Activated CD4-positive, alpha-beta T cell treated with anti-CD3 and anti-CD28 coated beads for 48 hours (primary cell): ENCODE measurements around the gene MYBPH.

Source experiments
- DNase-seq: peaks from one replicate; pipeline ENCODE4 v3.0.0-alpha.2; 2020

The MYBPH gene

DNA sequence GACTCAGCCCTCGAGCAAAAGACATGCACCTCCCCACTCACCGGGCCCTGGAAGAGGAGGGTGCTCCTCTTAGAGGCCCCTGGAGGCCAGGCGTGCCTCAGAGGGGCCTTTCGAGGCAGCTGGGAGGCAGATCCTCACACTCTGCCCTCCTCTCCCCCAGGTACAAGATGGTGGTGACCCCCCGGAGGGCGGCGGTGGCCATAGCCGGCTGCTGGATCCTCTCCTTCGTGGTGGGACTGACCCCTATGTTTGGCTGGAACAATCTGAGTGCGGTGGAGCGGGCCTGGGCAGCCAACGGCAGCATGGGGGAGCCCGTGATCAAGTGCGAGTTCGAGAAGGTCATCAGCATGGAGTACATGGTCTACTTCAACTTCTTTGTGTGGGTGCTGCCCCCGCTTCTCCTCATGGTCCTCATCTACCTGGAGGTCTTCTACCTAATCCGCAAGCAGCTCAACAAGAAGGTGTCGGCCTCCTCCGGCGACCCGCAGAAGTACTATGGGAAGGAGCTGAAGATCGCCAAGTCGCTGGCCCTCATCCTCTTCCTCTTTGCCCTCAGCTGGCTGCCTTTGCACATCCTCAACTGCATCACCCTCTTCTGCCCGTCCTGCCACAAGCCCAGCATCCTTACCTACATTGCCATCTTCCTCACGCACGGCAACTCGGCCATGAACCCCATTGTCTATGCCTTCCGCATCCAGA is 10.4 kb downstream of the MYBPH start:
- no peak for DNase-seq

DNA sequence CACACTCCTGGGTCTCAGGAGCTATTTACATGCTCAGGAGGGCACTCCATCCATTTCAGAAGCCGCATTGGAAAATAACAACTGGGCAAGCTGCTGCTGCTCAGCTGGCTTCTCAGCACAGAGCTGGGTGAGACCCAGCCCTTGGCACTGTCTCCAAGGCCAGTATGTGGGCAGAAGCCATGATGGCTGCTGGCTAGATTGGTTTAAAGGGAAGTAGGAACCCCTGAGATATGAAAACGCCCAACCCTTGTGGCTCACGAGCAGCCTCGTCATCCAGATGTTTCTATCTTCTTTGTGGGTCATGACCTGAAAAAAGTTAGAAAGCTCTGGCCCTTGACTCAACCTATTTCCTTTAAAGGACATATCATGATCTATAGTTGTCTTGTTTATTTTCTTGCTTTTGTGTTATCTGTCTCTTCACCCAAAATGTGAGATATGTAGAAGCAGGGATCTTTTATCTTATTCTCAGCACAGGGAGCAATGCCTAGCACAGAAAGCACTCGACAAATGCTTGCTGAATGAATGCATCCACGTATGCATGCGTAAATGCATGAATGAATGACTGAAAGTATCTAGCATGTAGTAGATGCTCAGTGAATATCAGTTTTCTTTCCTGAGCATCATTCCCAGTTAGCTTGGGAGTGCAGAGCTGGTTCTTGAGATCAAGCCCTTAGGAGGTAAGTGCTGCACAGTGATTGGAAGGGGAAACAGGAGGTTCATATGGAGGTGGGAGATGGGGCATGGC is 11.6 kb downstream of the MYBPH start:
- no peak for DNase-seq

DNA sequence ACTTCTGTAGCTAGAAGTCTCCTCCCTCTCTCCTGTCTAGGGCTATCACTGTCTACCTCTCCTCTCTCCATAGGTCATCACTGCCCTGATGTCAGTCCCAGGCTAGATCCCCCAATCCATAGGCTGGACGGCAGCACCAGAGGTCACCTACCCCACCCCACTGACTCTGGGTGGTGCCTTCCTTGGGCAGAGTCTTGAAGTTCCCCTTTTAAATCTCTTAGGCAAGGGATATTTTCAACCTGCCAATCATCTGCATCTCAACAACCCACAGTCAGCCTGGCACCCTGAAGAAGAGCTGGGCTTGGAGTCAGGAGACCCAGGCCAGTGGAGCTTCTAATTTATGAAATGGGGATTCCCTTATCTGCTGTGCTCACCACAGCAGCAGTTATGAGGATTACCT is 13.2 kb downstream of the MYBPH start:
- no peak for DNase-seq

DNA sequence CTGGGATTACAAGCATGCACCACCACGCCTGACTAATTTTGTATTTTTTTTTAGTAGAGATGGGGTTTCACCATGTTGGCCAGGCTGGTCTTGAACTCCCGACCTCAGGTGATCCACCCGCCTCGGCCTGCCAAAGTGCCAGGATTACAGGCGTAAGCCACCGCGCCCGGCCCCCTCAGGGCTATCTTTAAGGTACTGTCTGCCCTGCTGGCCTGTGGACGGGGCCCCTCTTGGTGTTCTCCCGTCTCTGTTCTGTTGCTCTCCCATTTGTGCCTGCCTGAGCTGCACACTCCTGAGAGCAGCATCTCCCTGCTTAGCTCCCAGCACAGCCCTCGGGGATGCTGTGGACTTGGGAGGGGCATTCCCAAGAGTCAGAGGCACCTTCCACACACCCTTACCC is 13.9 kb downstream of the MYBPH start:
- no peak for DNase-seq

DNA sequence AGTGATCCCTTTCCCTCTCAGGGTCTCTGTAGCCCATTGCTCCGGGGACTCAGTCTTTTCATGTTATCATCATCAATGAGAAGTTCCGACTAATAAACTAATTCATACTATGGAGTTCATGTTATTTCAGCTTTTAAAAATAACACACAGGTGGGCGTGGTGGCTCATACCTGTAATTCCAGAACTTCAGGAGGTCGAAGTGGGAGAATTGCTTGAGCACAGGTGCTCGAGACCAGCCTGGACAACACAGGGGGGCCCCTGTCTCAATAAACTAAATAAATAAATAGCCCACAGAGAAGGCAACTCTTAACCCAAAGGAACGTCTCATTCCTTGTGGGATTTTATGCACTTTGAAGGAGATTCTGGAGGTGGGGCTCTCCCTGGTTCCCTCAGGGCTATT is 14.5 kb downstream of the MYBPH start:
- DNase-seq = no peak

DNA sequence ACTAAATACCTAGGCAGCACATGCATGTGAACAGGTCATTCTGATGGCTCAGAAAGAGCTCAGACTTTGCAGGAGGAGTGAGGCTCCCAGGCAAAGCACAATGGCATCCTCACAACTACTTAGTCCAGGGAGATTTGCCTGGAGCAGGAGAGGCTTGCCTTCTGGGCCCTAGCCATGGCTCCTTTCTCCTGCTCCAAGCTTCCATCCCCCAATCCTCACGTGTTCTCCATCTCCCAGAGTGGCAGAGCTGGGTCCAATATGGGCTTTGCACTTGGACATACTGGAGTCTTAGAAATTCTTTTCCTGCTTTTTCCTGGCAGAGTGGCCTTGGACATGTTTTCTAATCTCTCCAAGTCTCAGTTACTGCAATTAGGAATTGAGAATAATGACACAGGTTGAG is 15.8 kb downstream of the MYBPH start:
- DNase-seq = no peak

DNA sequence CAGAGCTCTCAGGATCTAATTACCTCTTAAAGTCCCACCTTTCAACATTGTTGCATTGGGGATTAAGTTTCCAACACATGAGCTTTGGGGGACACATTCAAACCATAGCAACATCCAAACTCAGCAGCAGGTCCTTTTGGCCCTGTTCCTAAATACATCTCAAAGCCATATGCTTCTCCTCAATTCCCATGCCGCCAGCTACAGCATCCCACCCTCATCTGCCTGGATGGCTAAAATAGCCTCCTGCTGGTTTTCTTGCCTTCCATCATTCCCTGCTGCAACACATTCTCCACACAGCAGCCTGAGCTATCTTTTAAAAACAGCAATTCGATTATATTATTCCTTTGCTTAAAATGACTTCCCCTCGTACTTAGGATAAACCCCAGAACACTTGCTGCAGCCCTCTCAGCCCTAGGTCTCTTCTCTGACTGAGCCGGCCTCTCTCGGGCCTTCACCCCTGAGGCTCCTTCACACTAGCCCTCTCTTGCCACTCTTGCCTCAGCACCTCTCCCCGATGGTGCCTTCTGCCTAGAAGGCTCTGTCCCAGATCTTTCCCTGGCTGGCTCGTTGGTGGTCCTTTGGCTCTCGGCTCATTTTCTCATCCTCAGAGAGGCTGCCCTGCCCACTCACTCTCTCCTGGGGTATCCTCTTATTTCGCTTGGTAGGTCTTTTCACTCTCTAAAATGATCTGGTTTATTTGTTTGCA is 16.5 kb downstream of the MYBPH start:
- no peak for DNase-seq

DNA sequence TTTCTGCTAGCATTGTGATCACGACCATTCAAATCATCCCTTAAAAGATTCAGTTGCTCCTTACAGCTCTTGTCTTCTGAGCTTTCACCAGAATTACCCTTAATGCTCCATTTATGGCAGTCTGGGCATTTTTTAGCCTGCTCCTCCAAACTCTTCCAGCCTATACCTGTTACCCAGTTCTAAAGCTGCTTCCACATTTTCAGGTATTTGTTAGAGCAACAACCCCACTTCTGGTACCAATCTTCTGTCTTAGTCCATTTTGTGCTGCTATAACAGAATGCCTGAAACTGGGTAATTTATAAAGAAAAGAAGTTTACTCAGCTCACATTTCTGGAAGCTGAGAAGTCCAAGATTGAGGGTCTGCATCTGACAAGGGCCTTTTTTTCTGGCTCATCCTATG is 17.2 kb downstream of the MYBPH start:
- no peak for DNase-seq

DNA sequence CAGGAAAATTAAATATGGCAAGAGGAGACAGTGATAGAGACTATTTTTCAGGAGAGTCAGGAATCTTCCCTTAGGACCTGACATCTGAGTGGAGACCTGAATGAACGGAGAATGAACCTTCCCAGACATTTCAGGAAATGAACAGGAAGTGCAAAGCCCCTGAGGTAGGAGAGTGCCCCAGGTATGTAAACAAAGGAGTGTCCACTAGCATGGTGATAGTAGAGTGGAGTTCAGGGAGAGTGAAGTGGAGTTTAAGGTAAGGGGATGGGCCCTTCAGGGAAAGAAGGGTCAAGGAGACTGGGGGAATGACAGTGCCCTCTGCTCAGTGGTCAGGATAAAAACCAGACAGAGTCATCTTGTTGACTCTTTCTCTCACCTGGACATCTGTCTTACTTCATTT is 19.3 kb downstream of the MYBPH start:
- DNase-seq = no peak

DNA sequence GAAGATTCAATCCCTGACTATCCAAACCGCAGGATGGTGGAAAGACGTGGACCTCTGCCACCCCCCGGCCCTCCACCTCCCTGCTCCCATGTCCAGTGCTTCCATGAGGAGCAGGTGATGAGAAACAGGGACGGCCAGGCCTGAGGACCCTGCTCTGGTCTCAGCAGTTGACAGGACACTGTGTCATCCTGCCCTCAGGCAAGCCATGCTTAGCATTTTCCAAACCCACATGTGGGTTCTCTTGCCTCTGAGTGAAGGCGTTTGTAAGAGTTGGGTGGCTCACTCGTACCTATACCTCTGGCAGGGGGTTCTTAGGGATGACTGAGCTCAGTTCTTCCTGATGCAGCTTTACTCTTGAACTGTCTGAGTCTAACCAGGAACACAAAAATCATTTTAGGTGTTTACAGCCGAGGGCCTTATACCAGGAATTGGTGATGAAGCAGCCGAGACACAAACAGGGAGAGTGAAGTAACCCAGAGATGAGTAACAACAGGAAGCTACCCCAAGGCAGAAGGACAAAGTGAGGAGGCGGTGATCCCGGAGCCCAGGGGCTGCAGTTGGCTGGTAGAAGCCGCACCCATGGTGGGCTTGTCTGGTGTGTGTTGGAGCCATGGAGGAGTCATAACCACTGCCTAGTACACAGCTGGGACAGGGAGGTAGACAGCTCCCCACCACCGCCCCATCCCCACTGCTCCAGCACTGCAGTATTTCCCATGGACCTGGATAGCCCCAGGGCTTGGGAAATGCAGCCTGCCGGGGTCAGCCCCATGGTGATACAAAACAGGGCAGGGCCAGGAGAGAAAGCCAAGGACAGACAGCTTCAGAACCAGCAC is 21.4 kb downstream of the MYBPH start:
- no peak for DNase-seq

DNA sequence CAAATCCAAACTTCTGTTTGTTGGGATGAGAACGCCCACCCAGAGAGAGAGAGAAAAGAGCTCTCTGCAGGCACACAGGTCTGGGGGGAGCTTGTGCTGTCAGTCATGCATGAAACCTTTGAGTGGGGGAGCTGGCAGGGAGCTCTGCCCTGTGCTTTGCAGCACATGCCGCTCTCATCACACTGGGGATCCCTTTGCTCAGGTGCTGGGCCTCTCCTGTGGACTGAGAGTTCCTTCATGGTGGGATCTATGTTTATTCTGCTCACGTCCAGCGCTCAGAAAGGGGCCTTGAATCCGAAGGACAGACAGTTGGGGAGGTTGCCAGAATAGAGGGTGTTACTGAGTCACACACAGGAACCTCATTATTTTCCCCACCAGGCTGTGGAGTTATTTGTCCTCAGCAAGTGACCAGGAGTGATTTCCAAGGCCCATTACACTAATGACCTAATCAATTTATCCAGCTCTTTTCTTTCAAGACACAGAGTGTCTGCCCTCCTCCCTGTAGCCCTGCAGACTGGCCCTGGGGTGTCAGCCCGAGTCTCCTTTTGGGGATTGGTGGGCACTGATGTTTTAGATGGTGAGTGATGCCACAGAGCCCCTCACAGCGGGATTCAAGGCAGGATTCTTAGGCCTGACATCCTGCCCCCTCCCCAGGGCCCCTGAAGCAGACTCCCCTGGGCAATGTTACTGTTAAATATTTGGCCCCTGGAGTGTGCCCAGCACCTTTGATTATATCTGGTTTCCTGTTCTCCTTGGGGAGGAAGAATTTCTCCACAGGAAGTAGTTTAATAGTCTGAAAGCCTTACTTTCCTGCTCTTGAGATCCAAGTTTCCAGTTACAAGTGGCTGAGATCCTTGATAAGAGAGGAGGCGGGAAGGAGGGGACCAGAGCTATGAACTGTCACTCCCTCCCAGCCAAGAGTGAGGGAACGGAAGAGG is 22.3 kb downstream of the MYBPH start:
- DNase-seq = no peak

DNA sequence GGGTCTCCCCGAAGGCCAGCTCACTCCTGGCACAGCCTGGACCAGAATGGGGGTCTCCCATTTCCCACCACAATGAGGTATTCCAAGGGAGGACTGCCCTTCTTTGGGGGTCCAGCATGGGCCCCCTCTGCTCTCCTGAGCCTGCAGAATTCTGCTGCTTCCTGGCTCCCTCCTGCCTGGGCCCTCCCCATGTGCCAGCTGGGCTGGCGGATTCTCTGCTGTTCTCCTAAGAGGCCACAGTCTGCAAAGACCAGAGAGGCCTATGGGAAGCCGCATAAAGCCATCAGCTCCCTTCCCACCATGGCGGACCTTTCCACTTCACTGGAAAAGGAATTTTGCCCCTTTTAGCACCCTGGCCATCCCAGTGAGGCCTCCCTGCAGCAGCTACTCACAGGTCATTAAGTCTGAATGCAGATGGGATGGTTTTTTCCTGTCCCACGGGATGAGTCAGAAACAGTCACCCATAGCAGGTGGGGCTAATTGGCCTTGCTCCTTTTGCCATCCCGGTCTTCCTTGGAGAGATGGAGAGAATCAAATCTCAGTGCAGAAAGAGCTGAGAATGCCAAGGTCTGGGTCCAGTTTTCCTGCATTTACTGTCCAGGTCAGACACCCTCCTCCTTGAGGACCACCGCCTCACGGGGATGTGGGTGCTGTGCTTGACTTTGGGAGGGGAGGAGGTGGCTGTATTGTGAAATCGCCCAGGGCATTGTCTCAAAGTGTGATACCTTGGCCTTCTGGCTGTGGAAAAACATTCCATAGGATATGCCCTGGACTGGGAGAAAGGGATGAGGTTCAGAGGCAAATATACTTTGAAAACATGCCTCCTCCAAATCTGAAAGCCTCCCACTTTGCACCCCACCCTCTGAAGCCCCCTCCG is 23.2 kb downstream of the MYBPH start:
- no peak for DNase-seq

DNA sequence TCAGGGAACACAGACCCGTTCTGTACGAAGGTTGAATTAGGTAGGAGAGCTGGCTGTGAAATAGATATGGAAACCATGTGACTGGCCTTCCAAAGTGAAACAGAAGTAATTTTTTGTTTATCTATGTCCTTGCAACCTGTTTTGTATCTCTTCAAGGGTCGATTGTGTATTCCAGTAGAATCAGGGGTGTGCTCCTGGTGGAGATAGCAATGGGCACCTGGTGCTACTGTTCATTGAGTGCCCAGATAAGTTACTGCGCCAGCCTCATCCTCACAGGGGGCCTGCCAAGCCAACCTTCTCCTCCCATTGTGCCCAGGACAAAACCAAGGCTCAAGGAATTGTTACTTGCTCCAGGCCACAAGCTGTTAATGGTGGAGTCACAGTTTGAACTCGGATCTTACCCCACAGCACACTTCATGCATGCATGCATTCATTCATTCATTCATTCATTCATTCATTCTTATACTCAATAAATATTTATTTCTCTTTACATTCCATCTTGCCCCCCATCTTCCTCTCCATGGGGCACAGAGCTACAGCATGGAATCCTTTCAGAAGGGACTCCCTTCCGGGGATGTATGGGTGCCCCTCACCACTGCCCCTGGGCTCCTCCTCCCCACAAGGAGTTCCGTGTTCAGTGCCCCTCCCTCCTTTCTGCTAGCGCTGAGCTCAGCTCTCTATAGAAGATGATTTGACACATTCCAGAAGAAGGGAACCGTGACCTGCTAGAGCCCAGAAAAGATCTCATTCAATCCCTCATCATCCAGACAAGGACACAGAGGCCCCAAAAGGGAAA is 24.1 kb downstream of the MYBPH start:
- no peak for DNase-seq

DNA sequence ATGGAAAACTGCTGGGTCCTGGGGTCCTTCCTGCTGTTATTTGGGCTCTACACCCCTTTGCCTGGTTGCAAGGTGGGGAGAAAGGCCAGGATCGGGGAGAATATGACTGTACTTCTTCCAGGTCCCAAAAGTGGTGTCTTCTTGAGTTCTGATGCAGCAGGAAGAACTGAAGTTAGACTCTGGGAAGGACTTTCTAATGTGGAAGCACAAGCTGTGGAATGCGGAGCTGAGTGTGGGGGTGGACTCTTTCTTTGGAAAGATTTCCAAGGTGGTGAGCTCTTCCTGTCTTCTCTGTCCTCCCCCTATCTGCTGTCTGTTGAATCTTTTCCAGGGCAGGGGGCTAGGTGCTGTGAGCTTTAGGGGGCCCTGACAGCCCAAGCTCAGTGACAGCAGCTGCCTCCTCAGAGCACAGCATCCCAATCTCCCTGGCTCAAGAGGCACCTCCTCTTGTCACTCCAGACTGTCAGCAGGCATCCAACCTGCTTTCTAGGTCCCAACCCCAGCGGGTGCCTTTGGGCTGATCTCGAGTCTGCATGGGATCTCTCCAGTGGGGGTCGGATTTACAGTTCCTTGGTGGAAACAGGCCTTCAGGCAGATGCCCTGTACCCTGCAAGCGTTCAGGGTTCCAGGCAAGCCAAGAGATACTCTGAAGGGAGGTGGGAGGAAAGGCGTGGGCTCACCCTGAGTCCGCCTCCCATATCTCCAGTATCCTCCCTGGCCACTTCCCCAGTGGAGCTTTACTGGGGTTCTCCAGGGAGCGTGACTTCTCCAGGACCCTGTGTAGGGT is 24.9 kb downstream of the MYBPH start:
- no peak for DNase-seq

DNA sequence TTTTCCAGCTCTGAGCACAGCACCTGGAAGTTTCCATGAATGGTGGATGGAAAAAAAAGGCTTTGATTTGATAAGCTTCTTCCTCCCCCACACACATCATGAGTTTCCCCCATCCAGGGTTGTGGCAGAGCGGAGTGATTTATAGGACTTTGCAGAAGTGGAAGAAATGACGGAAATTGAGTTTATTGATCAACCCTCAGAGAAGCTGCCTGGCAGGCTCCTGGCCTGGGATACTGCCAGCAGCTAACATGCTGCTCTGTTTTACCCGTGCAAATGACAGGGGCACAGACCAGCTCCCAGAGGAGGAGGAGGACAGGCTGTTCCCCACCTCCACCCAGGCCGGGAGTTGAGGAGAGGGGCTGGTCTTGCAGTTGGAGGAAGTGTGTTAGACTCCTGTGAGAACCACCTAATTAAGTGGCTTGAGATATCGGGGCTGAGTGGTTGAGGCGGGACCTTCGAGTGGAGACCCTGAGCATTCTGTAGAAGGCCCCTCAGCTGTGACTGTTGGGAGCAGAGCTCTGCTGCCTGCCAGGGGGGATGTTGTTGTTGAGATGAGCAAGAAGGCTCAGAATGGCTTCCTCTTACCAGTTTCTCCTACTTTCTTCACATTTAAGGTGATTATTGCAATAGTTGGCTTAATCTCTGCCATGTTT is 26.3 kb downstream of the MYBPH start:
- no peak for DNase-seq

DNA sequence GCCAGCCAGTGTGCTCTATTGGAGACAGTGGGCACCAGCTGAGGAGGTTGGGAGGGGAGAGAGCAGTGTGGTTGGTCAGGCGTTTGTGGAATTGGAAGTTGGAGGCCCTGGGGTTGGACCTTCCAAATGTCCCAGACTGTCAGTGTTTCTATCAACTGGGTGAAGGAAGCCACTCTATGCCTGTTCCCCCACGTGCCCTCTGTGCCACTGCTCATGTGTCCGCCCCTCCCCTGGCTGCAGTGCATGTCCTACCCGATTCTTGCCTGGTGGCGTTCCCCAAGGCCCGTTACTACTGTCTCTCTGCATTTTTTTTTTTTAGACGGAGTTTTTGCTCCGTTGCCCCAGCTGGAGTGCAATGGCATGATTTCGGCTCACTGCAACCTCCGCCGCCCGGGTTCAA is 27.0 kb downstream of the MYBPH start:
- DNase-seq = no peak

DNA sequence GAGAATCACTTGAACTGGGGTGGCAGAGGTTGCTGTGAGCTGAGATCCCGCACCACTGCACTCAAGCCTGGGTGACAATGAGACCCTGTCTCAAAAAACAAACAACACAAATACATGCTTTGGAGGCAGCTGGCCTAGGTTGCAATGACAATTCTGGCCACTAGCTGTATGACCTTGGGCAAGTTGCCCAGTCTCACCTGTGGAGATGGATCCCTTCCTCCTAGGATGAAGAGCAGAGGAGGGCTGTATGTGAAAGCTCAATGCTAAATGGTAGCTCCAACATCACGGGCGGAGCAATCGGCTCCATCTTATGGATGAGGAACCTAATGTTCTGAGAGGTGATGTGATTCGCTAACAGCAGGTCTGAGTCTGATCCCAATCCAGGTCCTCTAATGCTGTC is 27.5 kb downstream of the MYBPH start:
- DNase-seq = no peak

DNA sequence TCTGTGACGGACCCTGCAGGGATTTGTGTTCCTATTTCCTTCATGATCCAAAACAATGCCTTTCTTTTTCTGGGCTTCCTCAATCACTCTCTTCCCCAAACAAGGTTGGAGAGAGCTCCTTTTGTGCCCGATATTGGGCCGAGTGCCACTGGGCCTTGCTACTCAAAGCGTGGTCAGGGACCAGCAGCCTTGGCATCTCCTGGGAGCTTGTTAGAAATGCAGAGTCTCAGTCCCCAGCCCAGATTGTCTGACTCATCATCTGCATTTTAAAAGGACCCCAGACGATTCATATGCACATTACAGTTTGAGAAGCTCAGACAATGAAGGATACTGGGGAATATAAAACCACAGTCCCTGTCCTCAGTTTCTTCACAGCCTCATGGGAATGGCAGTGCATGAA is 28.2 kb downstream of the MYBPH start:
- no peak for DNase-seq

DNA sequence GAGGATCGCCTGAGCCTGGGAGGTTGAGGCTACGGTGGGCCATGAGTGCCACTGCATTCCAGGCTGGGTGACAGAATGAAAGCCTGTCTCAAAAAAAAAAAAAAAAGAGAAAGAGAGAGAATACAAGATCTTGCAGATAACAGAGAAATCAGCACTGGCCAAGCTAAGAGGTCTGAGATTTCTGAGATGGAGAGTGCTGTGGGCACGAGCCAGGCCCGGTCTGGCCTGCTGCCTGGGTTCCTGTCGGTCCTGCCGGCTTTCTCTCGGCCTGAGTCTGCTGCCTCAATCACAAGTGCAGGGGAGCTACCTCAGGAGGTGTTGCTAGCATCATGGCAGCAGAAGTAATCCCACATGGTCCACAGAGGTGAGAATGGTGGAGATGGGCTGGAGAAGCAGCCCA is 29.1 kb downstream of the MYBPH start:
- DNase-seq = no peak
